Mucosa of stomach (tissue), 1 donor: ENCODE data around the gene COX17.

Source experiments
- H3K27me3 ChIP-seq: one replicate; pipeline ENCODE4 v1.7.0; 2013; ENCODE audit warnings: mild to moderate bottlenecking, low read length; ENCODE audit not compliant: control insufficient read depth, insufficient read depth
- H3K36me3 ChIP-seq: one replicate; pipeline ENCODE4 v1.7.0; 2013; ENCODE audit warnings: low read length; ENCODE audit not compliant: control insufficient read depth, insufficient read depth
- H3K4me1 ChIP-seq: one replicate; pipeline ENCODE4 v1.7.0; 2013; ENCODE audit warnings: mild to moderate bottlenecking, low read length; ENCODE audit not compliant: control insufficient read depth, insufficient read depth
- H3K4me3 ChIP-seq: one replicate; pipeline ENCODE4 v1.7.0; 2013; ENCODE audit warnings: low read length
- H3K9ac ChIP-seq: one replicate; pipeline ENCODE4 v1.7.0; 2013; ENCODE audit warnings: mild to moderate bottlenecking, low read length, moderate library complexity
- H3K9me3 ChIP-seq: one replicate; pipeline ENCODE4 v1.7.0; 2013; ENCODE audit warnings: mild to moderate bottlenecking, low read length, moderate library complexity; ENCODE audit not compliant: control insufficient read depth
- donor health status: Pancreatic carcinoma.

Gene COX17

GRCh38 chr3:119669906-119670570 is 7.2 kb downstream of the COX17 start:
- peaks cover 3% of the 10 kb centered on the region for H3K36me3 ChIP-seq
- H3K9ac ChIP-seq = no peak overlapping the region
- no peaks in the 10 kb centered on the region for H3K27me3 ChIP-seq
- H3K4me3 ChIP-seq = no peak overlapping the region
- H3K4me1 ChIP-seq = peaks cover 5% of the 10 kb centered on the region
- no peaks in the 10 kb centered on the region for H3K9me3 ChIP-seq

GRCh38 chr3:119665954-119666559 is 11.1 kb downstream of the COX17 start:
- Histone ChIP-seq H3K9me3 (no peaks in the 10 kb centered on the region), H3K36me3 (no peaks in the 10 kb centered on the region), H3K27me3 (no peaks in the 10 kb centered on the region), H3K4me3 (no peak overlapping the region), H3K9ac (no peak overlapping the region), H3K4me1 (peaks cover 16% of the 10 kb centered on the region)

GRCh38 chr3:119664850-119665379 is 12.3 kb downstream of the COX17 start:
- Histone ChIP-seq H3K9me3 (no peaks in the 10 kb centered on the region), H3K27me3 (no peaks in the 10 kb centered on the region), H3K4me1 (peaks cover 16% of the 10 kb centered on the region), H3K9ac (no peak overlapping the region), H3K4me3 (no peak overlapping the region), H3K36me3 (no peaks in the 10 kb centered on the region)

GRCh38 chr3:119664370-119664769 is 12.8 kb downstream of the COX17 start:
- Histone ChIP-seq H3K36me3 (no peaks in the 10 kb centered on the region), H3K9ac (no peak overlapping the region), H3K4me1 (peaks cover 16% of the 10 kb centered on the region), H3K9me3 (no peaks in the 10 kb centered on the region), H3K4me3 (no peak overlapping the region), H3K27me3 (no peaks in the 10 kb centered on the region)

GRCh38 chr3:119663885-119664284 is 13.3 kb downstream of the COX17 start:
- peaks cover 16% of the 10 kb centered on the region for H3K4me1 ChIP-seq
- no peaks in the 10 kb centered on the region for H3K27me3 ChIP-seq
- H3K9ac ChIP-seq = no peak overlapping the region
- no peaks in the 10 kb centered on the region for H3K36me3 ChIP-seq
- H3K4me3 ChIP-seq = no peak overlapping the region
- no peaks in the 10 kb centered on the region for H3K9me3 ChIP-seq

- Histone ChIP-seq H3K9me3 (no peaks in the 10 kb centered on the region), H3K36me3 (no peaks in the 10 kb centered on the region), H3K4me3 (no peak overlapping the region), H3K4me1 (peaks cover 16% of the 10 kb centered on the region), H3K27me3 (no peaks in the 10 kb centered on the region), H3K9ac (no peak overlapping the region)
These were observed 14.4 kb downstream of the COX17 start for GRCh38 chr3:119662604-119663373.

GRCh38 chr3:119660474-119661440 is 16.4 kb downstream of the COX17 start, which contains the start of gene POPDC2:
Gene POPDC2, minus strand, starts transcription at chr3:119660589. Its CDS starts 166 bp downstream, at chr3:119660423.
- Histone ChIP-seq H3K9ac (no peak within 1 kb of the TSS), H3K4me1 (peaks cover 16% of the 10 kb centered on the region), H3K27me3 (no peaks in the 10 kb centered on the region), H3K9me3 (no peaks in the 10 kb centered on the region), H3K4me3 (no peak within 1 kb of the TSS), H3K36me3 (no peaks in the 10 kb centered on the region)

- H3K4me1 ChIP-seq = peaks cover 8% of the 10 kb centered on the region
- no peaks in the 10 kb centered on the region for H3K9me3 ChIP-seq
- no peak overlapping the region for H3K9ac ChIP-seq
- no peaks in the 10 kb centered on the region for H3K27me3 ChIP-seq
- H3K36me3 ChIP-seq = no peaks in the 10 kb centered on the region
- no peak overlapping the region for H3K4me3 ChIP-seq
These were observed 17.5 kb downstream of the COX17 start for GRCh38 chr3:119659606-119660291.

- H3K27me3 ChIP-seq = no peaks in the 10 kb centered on the region
- H3K4me3 ChIP-seq = no peak overlapping the region
- no peaks in the 10 kb centered on the region for H3K36me3 ChIP-seq
- no peaks in the 10 kb centered on the region for H3K9me3 ChIP-seq
- H3K9ac ChIP-seq = no peak overlapping the region
- H3K4me1 ChIP-seq = peaks cover 6% of the 10 kb centered on the region
These were observed 18.2 kb downstream of the COX17 start for GRCh38 chr3:119658994-119659393.

- no peaks in the 10 kb centered on the region for H3K36me3 ChIP-seq
- H3K9ac ChIP-seq = no peak overlapping the region
- no peak overlapping the region for H3K4me3 ChIP-seq
- peaks cover 4% of the 10 kb centered on the region for H3K4me1 ChIP-seq
- no peaks in the 10 kb centered on the region for H3K27me3 ChIP-seq
- no peaks in the 10 kb centered on the region for H3K9me3 ChIP-seq
These were observed 19.1 kb downstream of the COX17 start for GRCh38 chr3:119657887-119658702.
